Naive thymus-derived CD4-positive, alpha-beta T cell (primary cell): ENCODE results near the gene SLC16A5. TPM values are rescaled to one million over a fixed set of nuclear protein-coding genes. Genes with fewer than 3 reads are reported as not detected.
"Not testable (repeated sequence)": the region's sequence is repeated elsewhere in the genome, so short reads cannot be mapped to it uniquely, and the experiment has no call there.

Experiments used
- ATAC-seq: fragments of 150-1000 bp; cut with Tn5 transposase; 2 replicates; pipeline ENCODE4 v1.10.0; 2021; ENCODE audit warnings: mild to moderate bottlenecking, moderate library complexity
- CTCF ChIA-PET: fragments of 350-600 bp; sonication (Branson Sonifier 250); formaldehyde crosslinking; loops from one replicate; lab custom pipeline; 2021; ENCODE audit warnings: antibody characterized with exemption; lab: Charles Lee
- POLR2A ChIA-PET: fragments of 350-600 bp; sonication (Branson Sonifier 250); formaldehyde crosslinking; loops from one replicate; lab custom pipeline; 2021; ENCODE audit warnings: antibody characterized with exemption, inconsistent platforms; lab: Charles Lee
- DNase-seq, 9 donors: peaks; one replicate each; pipeline versions ENCODE4 v3.0.0 to v3.0.0-alpha.2; 2020 to 2022; ENCODE audit warnings: mixed read lengths in 1 of 9
- H3K27ac ChIP-seq: one replicate; pipeline ENCODE4 v1.7.0; 2013; ENCODE audit warnings: mild to moderate bottlenecking, low read depth, low read length, moderate library complexity
- H3K27me3 ChIP-seq, 2 donors: one replicate each; pipeline ENCODE4 v1.7.0; 2013; ENCODE audit warnings: low read length in 2 of 2, mild to moderate bottlenecking in 2 of 2, moderate library complexity in 2 of 2; ENCODE audit not compliant: control insufficient read depth in 2 of 2, insufficient read depth in 2 of 2
- H3K36me3 ChIP-seq, 3 experiments: 1 replicate in 2 of 3; 2 replicates in 1 of 3; pipeline ENCODE4 v1.7.0; 2013; ENCODE audit warnings: low read length in 3 of 3, mild to moderate bottlenecking in 3 of 3, moderate library complexity in 1 of 3; ENCODE audit not compliant: insufficient read depth in 3 of 3, control insufficient read depth in 2 of 3
- H3K4me1 ChIP-seq, 2 donors: one replicate each; pipeline ENCODE4 v1.7.0; 2013; ENCODE audit warnings: low read length in 2 of 2, mild to moderate bottlenecking in 2 of 2, moderate library complexity in 1 of 2; ENCODE audit not compliant: control insufficient read depth in 2 of 2, insufficient read depth in 2 of 2
- H3K4me3 ChIP-seq: 2 replicates; pipeline ENCODE4 v1.7.0; 2013; ENCODE audit warnings: mild to moderate bottlenecking, low read length
- H3K9me3 ChIP-seq, 3 experiments: 1 replicate in 2 of 3; 2 replicates in 1 of 3; pipeline ENCODE4 v1.7.0; 2013; ENCODE audit warnings: low read length in 3 of 3; ENCODE audit not compliant: control insufficient read depth in 2 of 3
- H3K27ac Mint-ChIP-seq, 9 donors: one replicate each; pipeline ENCODE4 v1.8.0; 2020 to 2022; ENCODE audit warnings: mixed read lengths in 9 of 9, mild to moderate bottlenecking in 8 of 9, moderate library complexity in 5 of 9, inconsistent platforms in 2 of 9
- H3K27me3 Mint-ChIP-seq, 5 donors: one replicate each; pipeline ENCODE4 v1.8.0; 2021 to 2022; ENCODE audit warnings: mixed read lengths in 5 of 5, mild to moderate bottlenecking in 1 of 5
- H3K36me3 Mint-ChIP-seq, 5 donors: one replicate each; pipeline ENCODE4 v1.8.0; 2020 to 2022; ENCODE audit warnings: mixed read lengths in 5 of 5, mild to moderate bottlenecking in 3 of 5, inconsistent platforms in 1 of 5
- H3K4me1 Mint-ChIP-seq, 7 donors: one replicate each; pipeline ENCODE4 v1.8.0; 2020 to 2022; ENCODE audit warnings: mixed read lengths in 7 of 7, mild to moderate bottlenecking in 3 of 7, inconsistent platforms in 1 of 7
- H3K4me3 Mint-ChIP-seq, 10 donors: one replicate each; pipeline ENCODE4 v1.8.0; 2020 to 2022; ENCODE audit warnings: mild to moderate bottlenecking in 10 of 10, mixed read lengths in 10 of 10, moderate library complexity in 6 of 10, inconsistent platforms in 2 of 10
- H3K9me3 Mint-ChIP-seq, 11 donors: one replicate each; pipeline ENCODE4 v1.8.0; 2020 to 2022; ENCODE audit warnings: mixed read lengths in 11 of 11, mild to moderate bottlenecking in 4 of 11, inconsistent platforms in 1 of 11, moderate library complexity in 1 of 11
- intact Hi-C, 2 donors: fragments of 100-400 bp; cut with micrococcal nuclease; formaldehyde crosslinking; loops; one replicate each; pipeline ENCODE4 v1.15.1; 2023
- polyA plus RNA-seq, 2 donors: library from polyadenylated mRNA; unstranded; fragments of 300-500 nt; fragmentation: Illumina TruSeq; gene quantifications; one replicate each; pipeline ENCODE4 v1.2.3, GENCODE V29; 2021
- total RNA-seq, 6 experiments: library from RNA in 5 of 6; stranded (reverse) in 5 of 6; gene quantifications; 1 replicate in 5 of 6; 2 replicates in 1 of 6; pipeline ENCODE4 v1.2.3 and lab custom pipeline; 2021 to 2026

SLC16A5 gene
- total and polyA plus RNA-seq, 7 experiments from 2014 or later: 5.9 to 26.3 (median 19.2) TPM

- Mint-ChIP-seq H3K9me3 (no peaks in the 10 kb centered on the region), H3K4me3 (peak overlapping the region in 1 of 10 donors; percentile 81), H3K36me3 (peaks cover 0 to 29% (median 4%) of the 10 kb centered on the region in 5 donors), H3K4me1 (peaks cover 24 to 43% (median 38%) of the 10 kb centered on the region in 7 donors), H3K27me3 (no peaks in the 10 kb centered on the region), H3K27ac (peak overlapping the region in 5 of 9 donors; percentile 52 to 91 (median 69))
- DNase-seq: no peak
- peaks cover 0 to 12% (median 0%) of the 10 kb centered on the region in 3 experiments for H3K36me3 ChIP-seq
- H3K9me3 ChIP-seq: no peaks in the 10 kb centered on the region
- intact Hi-C loops: loop anchor here in 1 of 2 donors (1.0 kb wide), 1 partner anchor 10 kb away; no protein-coding TSS in a partner anchor
- POLR2A ChIA-PET: interaction anchor here (0.6 to 2.3 kb wide), 3 partner anchors 10 to 63 kb away, joined by 3 to 11 read pairs (median 5); no protein-coding TSS in a partner anchor
- no peak overlapping the region for H3K4me3 ChIP-seq
- CTCF ChIA-PET: interaction anchor here (5.7 kb wide), 1 partner anchor 10 kb away, joined by 47 read pairs; no protein-coding TSS in a partner anchor
- peaks cover 3 to 18% of the 10 kb centered on the region in 2 donors for H3K4me1 ChIP-seq
- no peak for ATAC-seq
- no peak overlapping the region for H3K27ac ChIP-seq
- H3K27me3 ChIP-seq: no peaks in the 10 kb centered on the region
Observed at GRCh38 chr17:75124819-75125162, 37.0 kb downstream of the SLC16A5 start.

- no peaks in the 10 kb centered on the region for H3K9me3 Mint-ChIP-seq
- POLR2A ChIA-PET: interaction anchor here (1.1 kb wide), 1 partner anchor 10 kb away, joined by 5 read pairs; no protein-coding TSS in a partner anchor
Observed at GRCh38 chr17:75125984-75126383, 38.2 kb downstream of the SLC16A5 start.

GRCh38 chr17:75126954-75127353, 39.2 kb downstream of the SLC16A5 start:
- Mint-ChIP-seq H3K9me3 (no peaks in the 10 kb centered on the region), H3K27me3 (no peaks in the 10 kb centered on the region), H3K4me1 (peaks cover 31 to 41% (median 36%) of the 10 kb centered on the region in 7 donors), H3K27ac (peak overlapping the region in 2 of 9 donors; percentile 33 to 59), H3K4me3 (no peak overlapping the region), H3K36me3 (peaks cover 0 to 19% (median 0%) of the 10 kb centered on the region in 5 donors)
- Histone ChIP-seq H3K27ac (no peak overlapping the region), H3K9me3 (no peaks in the 10 kb centered on the region), H3K27me3 (no peaks in the 10 kb centered on the region), H3K36me3 (peaks cover 0 to 14% (median 0%) of the 10 kb centered on the region in 3 experiments), H3K4me3 (no peak overlapping the region), H3K4me1 (peaks cover 8 to 25% of the 10 kb centered on the region in 2 donors)
- POLR2A ChIA-PET: interaction anchor here (0.6 to 1.2 kb wide), 2 partner anchors 43 to 1431 kb away, joined by 3 read pairs; no protein-coding TSS in a partner anchor
- intact Hi-C loops: no loop called here
- CTCF ChIA-PET: interaction anchor here (0.6 to 5.7 kb wide), 5 partner anchors 12 to 253 kb away, joined by 3 to 47 read pairs (median 3); no protein-coding TSS in a partner anchor
- ATAC-seq (no peak), DNase-seq (no peak)

More at GRCh38 chr17:75125984-75126383, 38.2 kb downstream of the SLC16A5 start:
- H3K4me1 Mint-ChIP-seq: peaks cover 31 to 45% (median 41%) of the 10 kb centered on the region in 7 donors
- Histone ChIP-seq H3K36me3 (peaks cover 0 to 10% (median 0%) of the 10 kb centered on the region in 3 experiments), H3K4me1 (peaks cover 8 to 25% of the 10 kb centered on the region in 2 donors), H3K4me3 (no peak overlapping the region), H3K27me3 (no peaks in the 10 kb centered on the region), H3K9me3 (no peaks in the 10 kb centered on the region), H3K27ac (no peak overlapping the region)
- CTCF ChIA-PET: interaction anchor here (5.7 kb wide), 1 partner anchor 11 kb away, joined by 47 read pairs; no protein-coding TSS in a partner anchor
- intact Hi-C loops: no loop called here
- DNase-seq: no peak
- H3K27ac Mint-ChIP-seq: peak overlapping the region in 7 of 9 donors; percentile 54 to 88 (median 73)
- H3K27me3 Mint-ChIP-seq: no peaks in the 10 kb centered on the region
- ATAC-seq: no peak
- peaks cover 0 to 26% (median 2%) of the 10 kb centered on the region in 5 donors for H3K36me3 Mint-ChIP-seq
- peak overlapping the region in 4 of 10 donors; percentile 8 to 58 (median 38) for H3K4me3 Mint-ChIP-seq

- Mint-ChIP-seq H3K27ac (peak overlapping the region in 1 of 9 donors; percentile 65), H3K4me3 (peak overlapping the region in 2 of 10 donors; percentile 14 to 70), H3K4me1 (peaks cover 31 to 47% (median 38%) of the 10 kb centered on the region in 7 donors), H3K36me3 (peaks cover 0 to 19% (median 0%) of the 10 kb centered on the region in 5 donors)
- H3K4me3 ChIP-seq, DNase-seq, intact Hi-C loops, ATAC-seq, H3K9me3 ChIP-seq, H3K9me3 Mint-ChIP-seq, H3K27ac ChIP-seq, H3K27me3 ChIP-seq, H3K27me3 Mint-ChIP-seq: not testable (repeated sequence)
- POLR2A ChIA-PET: interaction anchor here (0.6 kb wide), 1 partner anchor 52 kb away, joined by 4 read pairs; no protein-coding TSS in a partner anchor
- Histone ChIP-seq H3K36me3 (peaks cover 0 to 14% (median 0%) of the 10 kb centered on the region in 3 experiments), H3K4me1 (peaks cover 8 to 25% of the 10 kb centered on the region in 2 donors)
- CTCF ChIA-PET: interaction anchor here (0.6 to 5.7 kb wide), 3 partner anchors 13 to 166 kb away, joined by 3 to 47 read pairs (median 3); no protein-coding TSS in a partner anchor
Observed at GRCh38 chr17:75127936-75128335, 40.2 kb downstream of the SLC16A5 start.

GRCh38 chr17:75128694-75129505, 41.1 kb downstream of the SLC16A5 start:
- Histone ChIP-seq H3K36me3 (peaks cover 0 to 14% (median 0%) of the 10 kb centered on the region in 3 experiments), H3K4me1 (peaks cover 8 to 23% of the 10 kb centered on the region in 2 donors), H3K27ac (no peak overlapping the region), H3K9me3 (no peaks in the 10 kb centered on the region), H3K4me3 (no peak overlapping the region), H3K27me3 (no peaks in the 10 kb centered on the region)
- Mint-ChIP-seq H3K4me1 (peaks cover 28 to 43% (median 34%) of the 10 kb centered on the region in 7 donors), H3K36me3 (peaks cover 0 to 16% (median 0%) of the 10 kb centered on the region in 5 donors), H3K27ac (no peak overlapping the region), H3K4me3 (peak overlapping the region in 2 of 10 donors; percentile 26 to 88), H3K9me3 (no peaks in the 10 kb centered on the region), H3K27me3 (no peaks in the 10 kb centered on the region)
- intact Hi-C loops: no loop called here
- ATAC-seq (no peak), DNase-seq (no peak)
- ChIA-PET POLR2A (interaction anchor here (1.8 kb wide), 1 partner anchor 15 kb away, joined by 5 read pairs; no protein-coding TSS in a partner anchor), CTCF (interaction anchor here (3.7 kb wide), 1 partner anchor 14 kb away, joined by 41 read pairs; no protein-coding TSS in a partner anchor)

GRCh38 chr17:75129576-75129975, 41.8 kb downstream of the SLC16A5 start:
- Mint-ChIP-seq H3K9me3 (no peaks in the 10 kb centered on the region), H3K4me1 (peaks cover 22 to 37% (median 27%) of the 10 kb centered on the region in 7 donors), H3K4me3 (peak overlapping the region in 6 of 10 donors; percentile 40 to 88 (median 46)), H3K36me3 (peaks cover 0 to 9% (median 0%) of the 10 kb centered on the region in 5 donors), H3K27me3 (no peaks in the 10 kb centered on the region), H3K27ac (peak overlapping the region in 4 of 9 donors; percentile 10 to 68 (median 36))
- ATAC-seq: no peak
- Histone ChIP-seq H3K4me1 (peaks cover 5 to 17% of the 10 kb centered on the region in 2 donors), H3K36me3 (peaks cover 0 to 14% (median 0%) of the 10 kb centered on the region in 3 experiments), H3K27me3 (no peaks in the 10 kb centered on the region), H3K4me3 (no peak overlapping the region), H3K9me3 (no peaks in the 10 kb centered on the region), H3K27ac (no peak overlapping the region)
- CTCF ChIA-PET: interaction anchor here (0.7 to 3.7 kb wide), 4 partner anchors 15 to 91 kb away, joined by 4 to 41 read pairs (median 8); no protein-coding TSS in a partner anchor
- no peak for DNase-seq
- intact Hi-C loops: no loop called here
- POLR2A ChIA-PET: interaction anchor here (1.8 to 1.9 kb wide), 2 partner anchors 15 to 19 kb away, joined by 5 to 12 read pairs; partner anchors contain the start of gene ARMC7
